ENCODE data around the gene LILRA5.
A peak's percentile ranks its signal among the peaks of the same experiment; 100 is the strongest.
"Not testable (repeated sequence)": the region's sequence is repeated elsewhere in the genome, so short reads cannot be mapped to it uniquely, and the experiment has no call there.

Gene LILRA5

GRCh38 chr19:54332149-54332548, 19.2 kb upstream of the LILRA5 start:
- DNase-seq (ENCODE audit: low read depth): no peak
- H3K4me3 ChIP-seq (ENCODE audit: low read depth, low read length): no peak overlapping the region
- no peak for TF ChIP-seq CTCF (conservative IDR thresholded peaks at IDR 0.05; ENCODE audit: low read depth, low read length)

GRCh38 chr19:54331626-54332025, 18.7 kb upstream of the LILRA5 start:
- TF ChIP-seq CTCF (conservative IDR thresholded peaks at IDR 0.05; ENCODE audit: low read depth, low read length): no peak

GRCh38 chr19:54329476-54330165, 16.7 kb upstream of the LILRA5 start:
- TF ChIP-seq CTCF (conservative IDR thresholded peaks at IDR 0.05; ENCODE audit: low read depth, low read length): no peak
- no peak overlapping the region for H3K4me3 ChIP-seq (ENCODE audit: low read depth, low read length)
- DNase-seq (ENCODE audit: low read depth): no peak

More at GRCh38 chr19:54331626-54332025, 18.7 kb upstream of the LILRA5 start:
- DNase-seq (ENCODE audit: low read depth): no peak
- H3K4me3 ChIP-seq (ENCODE audit: low read depth, low read length): no peak overlapping the region

GRCh38 chr19:54328781-54329180, 15.8 kb upstream of the LILRA5 start:
- not testable (repeated sequence) for H3K4me3 ChIP-seq (ENCODE audit: low read depth, low read length); DNase-seq (ENCODE audit: low read depth)

- TF ChIP-seq CTCF (conservative IDR thresholded peaks at IDR 0.05; ENCODE audit: low read depth, low read length): no peak
- DNase-seq (ENCODE audit: low read depth): no peak
- H3K4me3 ChIP-seq (ENCODE audit: low read depth, low read length): no peak overlapping the region
Measured at GRCh38 chr19:54325631-54326030, 12.7 kb upstream of the LILRA5 start.

- DNase-seq (ENCODE audit: low read depth): peak; percentile 62
- peak; percentile 88 for TF ChIP-seq CTCF (conservative IDR thresholded peaks at IDR 0.05; ENCODE audit: low read depth, low read length)
- no peak overlapping the region for H3K4me3 ChIP-seq (ENCODE audit: low read depth, low read length)
Measured at GRCh38 chr19:54325194-54325621, 12.2 kb upstream of the LILRA5 start.

- no peak for DNase-seq (ENCODE audit: low read depth)
- no peak overlapping the region for H3K4me3 ChIP-seq (ENCODE audit: low read depth, low read length)
- TF ChIP-seq CTCF (conservative IDR thresholded peaks at IDR 0.05; ENCODE audit: low read depth, low read length): no peak
Measured at GRCh38 chr19:54324071-54324470, 11.1 kb upstream of the LILRA5 start.

- DNase-seq (ENCODE audit: low read depth); H3K4me3 ChIP-seq (ENCODE audit: low read depth, low read length): not testable (repeated sequence)
Measured at GRCh38 chr19:54322934-54323333, 10.0 kb upstream of the LILRA5 start.

GRCh38 chr19:54322295-54322694, 9.3 kb upstream of the LILRA5 start:
- DNase-seq (ENCODE audit: low read depth): not testable (repeated sequence)

More at GRCh38 chr19:54322295-54322694, 9.3 kb upstream of the LILRA5 start:
- not testable (repeated sequence) for H3K4me3 ChIP-seq (ENCODE audit: low read depth, low read length)
